K562 (cell line): ENCODE results near the gene TSC1. TPM values are rescaled to one million over a fixed set of nuclear protein-coding genes. Genes with fewer than 3 reads are reported as not detected.

Experiments used
- ATAC-seq: fragments of 200-7000 bp; cut with Tn5 transposase; 3 replicates; pipeline ENCODE4 v1.9.1; 2020; ENCODE audit warnings: moderate library complexity
- BruUV-seq: library from RNA; stranded (reverse); fragments of 400-500 nt; replicated peaks from 2 replicates; lab custom pipeline; 2021; lab: Mats Ljungman, UMichigan
- CTCF ChIA-PET: fragments of 300-600 bp; formaldehyde crosslinking; extraction: SDS; loops from one replicate; lab custom pipeline; 2021; ENCODE audit warnings: low intra/inter-chr PET ratio; lab: Yijun Ruan, JAX
- POLR2A ChIA-PET: fragments of 300-600, 350-650 bp; sonication (Branson Sonifier 250); formaldehyde crosslinking; extraction: SDS; loops from one replicate; lab custom pipeline; 2021; ENCODE audit warnings: antibody characterized with exemption, inconsistent platforms; lab: Yijun Ruan, JAX
- DNase-seq, 4 experiments: peaks; one replicate each; pipeline versions ENCODE4 v3.0.0 to v3.0.0-alpha.2; 2011 to 2018; ENCODE audit warnings: low spot score in 3 of 4, mixed read lengths in 3 of 4; ENCODE audit errors: extremely low read depth in 1 of 4
- FAIRE-seq: peaks from 2 replicates; lab custom pipeline; 2011; peaks lifted over from hg19 to GRCh38; lab: Jason Lieb, UNC
- H2AFZ ChIP-seq: 2 replicates; pipeline ENCODE4 v1.6.0; 2011; ENCODE audit warnings: low read depth, low read length, control low read depth, inconsistent platforms
- H3K27ac ChIP-seq: fragments of 200-600 bp; 3 replicates; pipeline ENCODE4 v1.8.0; 2011; ENCODE audit warnings: low read depth, mild to moderate bottlenecking, control low read depth, inconsistent platforms, low read length, moderate library complexity, mixed read lengths; ENCODE audit errors: extremely low read depth
- H3K27me3 ChIP-seq, 2 experiments: fragments of 300-600 bp in 1 of 2; 2 replicates in 1 of 2; 3 replicates in 1 of 2; pipeline versions ENCODE4 v1.6.0 to v1.8.0; 2011; ENCODE audit warnings: inconsistent platforms in 2 of 2, low read length in 2 of 2, mild to moderate bottlenecking in 1 of 2, mixed read lengths in 1 of 2, moderate library complexity in 1 of 2; ENCODE audit not compliant: control insufficient read depth in 2 of 2, insufficient read depth in 2 of 2
- H3K36me3 ChIP-seq: fragments of 300-600 bp; 3 replicates; pipeline ENCODE4 v1.8.0; 2011; ENCODE audit warnings: mild to moderate bottlenecking, low read length, inconsistent platforms; ENCODE audit not compliant: control insufficient read depth, insufficient read depth
- H3K4me1 ChIP-seq, 2 experiments: fragments of 200-600 bp in 1 of 2; replicated peaks in 1 of 2; 2 replicates in 1 of 2; 3 replicates in 1 of 2; pipeline versions ENCODE4 v1.5.1 to v1.8.0; 2011; ENCODE audit warnings: inconsistent platforms in 2 of 2, low read length in 2 of 2, mild to moderate bottlenecking in 1 of 2, mixed read lengths in 1 of 2, moderate library complexity in 1 of 2; ENCODE audit not compliant: control insufficient read depth in 2 of 2, insufficient read depth in 2 of 2
- H3K4me2 ChIP-seq: 2 replicates; pipeline ENCODE4 v1.6.1; 2011; ENCODE audit warnings: low read length, control low read depth, inconsistent platforms, mixed read lengths; ENCODE audit not compliant: insufficient read depth
- H3K4me3 ChIP-seq: fragments of 200-600 bp; sonication (generic), shearing (Covaris generic); 2 replicates; pipeline ENCODE4 v1.5.1; 2016; ENCODE audit warnings: control low read depth, inconsistent platforms
- H3K79me2 ChIP-seq: fragments of 200-600 bp; 3 replicates; pipeline ENCODE4 v1.8.0; 2011; ENCODE audit warnings: low read length, inconsistent platforms; ENCODE audit not compliant: control insufficient read depth, insufficient read depth
- H3K9ac ChIP-seq, 2 experiments: 2 replicates each; pipeline versions ENCODE4 v1.6.0 to v1.6.1; 2011; ENCODE audit warnings: low read depth in 2 of 2, low read length in 2 of 2, control low read depth in 1 of 2, inconsistent platforms in 1 of 2, mild to moderate bottlenecking in 1 of 2, mixed read lengths in 1 of 2; ENCODE audit not compliant: insufficient read depth in 1 of 2
- H3K9me1 ChIP-seq: one replicate; pipeline ENCODE4 v1.6.0; 2011; ENCODE audit warnings: inconsistent platforms, mild to moderate bottlenecking, low read length, moderate library complexity; ENCODE audit not compliant: control insufficient read depth, insufficient read depth
- H3K9me3 ChIP-seq: replicated peaks from 2 replicates; pipeline ENCODE4 v1.5.1; 2011; ENCODE audit warnings: low read depth, low read length, inconsistent platforms; ENCODE audit not compliant: control insufficient read depth, insufficient read depth
- H4K20me1 ChIP-seq: replicated peaks from 2 replicates; pipeline ENCODE4 v1.6.1; 2011; ENCODE audit warnings: low read length, inconsistent platforms, mixed read lengths; ENCODE audit not compliant: control insufficient read depth, insufficient read depth
- CBFA2T3 ChIP-seq: fragments of 450-650 bp; IDR thresholded peaks from 2 replicates; pipeline ENCODE4 v1.6.1; 2017
- CHD2 ChIP-seq: IDR thresholded peaks from 2 replicates; pipeline ENCODE4 v1.6.1; 2011; ENCODE audit warnings: low read depth, low read length
- HEY1 ChIP-seq: fragments of 250-450 bp; sonication (Bioruptor Pico); IDR thresholded peaks from 2 replicates; pipeline ENCODE4 v1.5.0; 2020; ENCODE audit warnings: mild to moderate bottlenecking, moderate library complexity, borderline replicate concordance
- KLF6 ChIP-seq: fragments of 250-450 bp; sonication (Bioruptor Pico); IDR thresholded peaks from 2 replicates; pipeline ENCODE4 v1.4.0; 2020; ENCODE audit warnings: mild to moderate bottlenecking, moderate library complexity, borderline replicate concordance
- LCOR ChIP-seq: sonication (generic); formaldehyde crosslinking; IDR thresholded peaks from 2 replicates; pipeline ENCODE4 v1.8.0; 2022; ENCODE audit warnings: mild to moderate bottlenecking, missing genetic modification reagents
- NCOA1 ChIP-seq: fragments of 450-650 bp; IDR thresholded peaks from 2 replicates; pipeline ENCODE4 v1.6.1; 2016; ENCODE audit warnings: low read depth
- NFYB ChIP-seq: IDR thresholded peaks from 2 replicates; pipeline ENCODE4 v1.6.1; 2011; ENCODE audit warnings: mild to moderate bottlenecking, moderate library complexity; ENCODE audit not compliant: insufficient read length; ENCODE audit errors: extremely low read depth
- PHB ChIP-seq: fragments of 250-450 bp; sonication (Bioruptor Pico); IDR thresholded peaks from 2 replicates; pipeline ENCODE4 v1.5.0; 2021
- POLR2G ChIP-seq: fragments of 200-400 bp; formaldehyde crosslinking; IDR thresholded peaks from 2 replicates; pipeline ENCODE4 v1.6.1; 2017; ENCODE audit warnings: low read depth, mild to moderate bottlenecking, antibody characterized with exemption, low read length, moderate library complexity
- RBFOX2 ChIP-seq: fragments of 200-400 bp; formaldehyde crosslinking; IDR thresholded peaks from 2 replicates; pipeline ENCODE4 v1.6.1; 2017; ENCODE audit warnings: low read depth, mild to moderate bottlenecking, low read length, moderate library complexity
- RBM17 ChIP-seq: fragments of 200-400 bp; formaldehyde crosslinking; IDR thresholded peaks from 2 replicates; pipeline ENCODE4 v1.6.1; 2017; ENCODE audit warnings: low read depth, mild to moderate bottlenecking, low read length, borderline replicate concordance
- SMAD1 ChIP-seq: fragments of 150-350 bp; IDR thresholded peaks from 2 replicates; pipeline ENCODE4 v1.6.1; 2014; ENCODE audit warnings: low read length, low read depth; ENCODE audit not compliant: partially characterized antibody
- SMARCA4 ChIP-seq: fragments of 450-650 bp; IDR thresholded peaks from 2 replicates; pipeline ENCODE4 v1.6.1; 2016
- STAT5B ChIP-seq: fragments of 250-450 bp; sonication (Bioruptor Pico); IDR thresholded peaks from 2 replicates; pipeline ENCODE4 v1.8.0; 2021; ENCODE audit warnings: mild to moderate bottlenecking, inconsistent platforms
- YY1 ChIP-seq, 3 experiments: IDR thresholded peaks; 2 replicates each; pipeline ENCODE4 v1.6.1; 2011; ENCODE audit warnings: low read length in 2 of 3, mild to moderate bottlenecking in 2 of 3, moderate library complexity in 2 of 3, borderline replicate concordance in 1 of 3, control low read depth in 1 of 3, low read depth in 1 of 3; ENCODE audit not compliant: insufficient read depth in 3 of 3, insufficient replicate concordance in 2 of 3, control insufficient read depth in 1 of 3, insufficient read length in 1 of 3; ENCODE audit errors: extremely low read depth in 1 of 3
- WGBS: fragments of 100-300 bp; shearing (Covaris generic); methylation state at CpG from one replicate; pipeline ENCODE4 v1.1.6; 2016; ENCODE audit warnings: low coverage, mixed read lengths; ENCODE audit not compliant: insufficient coverage; ENCODE audit errors: missing lambda C conversion rate; 5-methylcytosine and 5-hydroxymethylcytosine counted together
- in situ Hi-C: fragments of 300-500 bp; cut with MboI; formaldehyde crosslinking; loops from 4 replicates; pipeline ENCODE4 v1.15.0; 2018; ENCODE audit warnings: inconsistent platforms, mixed read lengths
- intact Hi-C: fragments of 100-400 bp; cut with micrococcal nuclease; formaldehyde crosslinking; loops from 2 replicates; pipeline ENCODE4 v1.14.2; 2022
- polyA plus RNA-seq, 8 experiments: library from polyadenylated mRNA; depleted of rRNA in 4 of 8; stranded (reverse) in 5 of 8; unstranded in 3 of 8; fragments of >200 nt; fragmentation: Nextera tagmentation in 2 of 8; fragmentation: Illumina TruSeq in 1 of 8; extraction: Ambion mirVana in 2 of 8; extraction: Trizol in 1 of 8; gene quantifications; 2 replicates each; pipeline versions ENCODE4 v1.2.1 to v1.2.3, GENCODE V29; 2011 to 2014; ENCODE audit warnings: inconsistent platforms in 1 of 8, missing spikeins in 1 of 8
- total RNA-seq, 7 experiments: library from RNA; depleted of rRNA in 6 of 7; stranded (reverse); fragments of >200 nt in 6 of 7; fragmentation: Illumina TruSeq in 2 of 7; extraction: Trizol in 2 of 7; gene quantifications; 2 replicates each; pipeline versions ENCODE4 v1.2.1 to v1.2.3, GENCODE V29; 2011 to 2021; ENCODE audit warnings: low replicate concordance in 1 of 7
- TF ChIP-seq, protein P1 (sequence below): fragments of 250-450 bp; sonication (Bioruptor Pico); IDR thresholded peaks from 2 replicates; pipeline ENCODE4 v1.9.0; 2021; ENCODE audit warnings: mild to moderate bottlenecking

The TSC1 gene
- total and polyA plus RNA-seq, 9 of the 15 experiments (the other 6 are each of a cell fraction or from before 2014, with no cell fraction given): 6.9 to 37.6 (median 18.6) TPM

DNA sequence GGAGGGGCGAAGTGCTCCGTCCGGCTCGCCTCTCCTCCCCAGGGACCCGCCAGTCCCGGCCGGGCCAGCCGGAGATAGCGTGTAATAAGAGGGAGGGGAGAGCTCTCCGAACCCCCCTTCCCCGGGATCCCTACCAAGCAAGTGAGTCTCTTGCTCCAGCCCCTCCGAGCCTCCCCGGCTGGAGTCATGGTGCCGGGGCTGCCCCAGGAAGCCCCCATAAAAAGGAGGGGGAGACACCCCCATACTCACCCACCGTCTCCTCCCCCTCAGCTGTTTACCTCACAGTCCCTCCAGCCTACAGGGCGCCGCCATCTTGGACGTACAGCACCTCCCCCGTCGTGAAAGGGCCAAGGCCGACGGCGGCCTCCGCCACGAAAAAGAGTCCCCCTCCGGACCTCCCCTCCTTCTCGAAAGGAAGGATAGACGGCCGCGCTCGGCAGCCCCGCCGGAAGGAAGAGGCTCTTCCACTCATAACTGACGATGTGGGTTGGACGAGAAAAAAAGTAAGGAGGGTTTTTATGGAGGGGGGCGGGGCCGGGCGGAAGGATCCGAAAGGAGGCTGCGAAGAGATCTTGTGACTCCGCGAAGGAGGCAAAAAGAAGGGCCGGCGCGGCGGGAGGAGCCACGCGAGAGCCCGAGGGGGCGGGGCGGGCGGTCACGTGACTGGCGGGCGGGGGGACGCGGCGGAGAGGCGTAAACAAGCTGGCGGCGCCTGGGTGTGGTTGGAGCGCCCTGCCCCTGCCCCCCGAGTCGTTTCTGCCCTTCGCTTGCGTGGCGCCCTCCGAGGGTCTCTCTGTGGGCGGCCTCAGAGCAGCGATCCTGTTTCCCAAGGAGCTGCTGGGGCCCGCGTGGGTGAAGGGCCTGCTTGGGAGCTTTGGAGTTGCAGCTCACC is at the start of gene TSC1 (continued):
- TF ChIP-seq NCOA1 (peak; percentile 73; the same call in 1 of the 2 replicates), SMARCA4 (peak; percentile 15; the same call in 1 of the 2 replicates), RBM17 (no peak), CHD2 (peak; percentile 95), STAT5B (CRISPR knock-in tag) (no peak), HEY1 (CRISPR knock-in tag) (no peak; the same call in 1 of the 2 replicates), CBFA2T3 (0 out of 2 replicates have a peak, but pooled peaks have one; percentile 31)
- TF ChIP-seq, protein P1, sequence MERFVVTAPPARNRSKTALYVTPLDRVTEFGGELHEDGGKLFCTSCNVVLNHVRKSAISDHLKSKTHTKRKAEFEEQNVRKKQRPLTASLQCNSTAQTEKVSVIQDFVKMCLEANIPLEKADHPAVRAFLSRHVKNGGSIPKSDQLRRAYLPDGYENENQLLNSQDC (CRISPR knock-in tag): 0 out of 2 replicates have a peak, but pooled peaks have one; percentile 73

DNA sequence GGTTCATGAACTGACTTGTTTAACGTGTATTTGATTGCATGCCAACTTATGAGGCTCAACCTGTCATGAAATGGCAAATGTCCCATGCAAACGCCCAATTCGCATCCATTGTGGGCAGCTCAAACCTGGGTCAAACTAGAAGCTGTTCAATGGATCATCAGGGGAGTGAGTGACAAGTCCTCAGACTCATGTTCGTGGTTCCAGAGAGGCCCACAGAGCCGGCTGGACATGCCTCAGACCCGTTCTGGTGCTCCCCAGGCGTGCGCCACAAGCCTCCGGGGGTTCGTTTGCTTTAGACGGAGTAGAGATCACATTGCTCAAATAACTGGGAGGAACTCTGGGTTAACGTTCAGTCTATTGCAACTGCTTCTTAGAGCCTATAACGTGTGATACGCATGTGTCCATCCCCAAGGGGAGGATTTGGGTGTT is 49.1 kb upstream of the TSC1 start:
- Histone ChIP-seq H3K9me1 (peaks cover 4% of the 10 kb centered on the region), H3K36me3 (peaks cover 60% of the 10 kb centered on the region), H3K27me3 (no peaks in the 10 kb centered on the region), H3K4me2 (0 out of 2 replicates have a peak overlapping the region, but pooled peaks have one; percentile 5), H3K4me3 (no peak overlapping the region), H3K27ac (no peak overlapping the region), H3K9ac (0 out of 4 replicates have a peak overlapping the region, but pooled peaks of 1 of the 2 experiments have one; percentile 32), H3K79me2 (peaks cover 3% of the 10 kb centered on the region; the same call in 1 of the 3 replicates), H2AFZ (no peak overlapping the region), H3K4me1 (peaks cover 44 to 66% of the 10 kb centered on the region in 2 experiments), H3K9me3 (no peaks in the 10 kb centered on the region), H4K20me1 (no peaks in the 10 kb centered on the region)
- no TSS peak for BruUV-seq
- DNase-seq: no peak
- ATAC-seq: no peak
- TF ChIP-seq YY1 (IDR thresholded peaks at IDR 0.05; ENCODE audit: borderline replicate concordance in 1 of 3, control insufficient read depth in 1 of 3, extremely low read depth in 1 of 3, insufficient read depth in 3 of 3, insufficient read length in 1 of 3, insufficient replicate concordance in 2 of 3, low read depth in 1 of 3, low read length in 2 of 3) (no peak), RBFOX2 (0 out of 2 replicates have a peak, but pooled peaks have one; percentile 20), PHB (no peak), KLF6 (CRISPR knock-in tag) (no peak), NFYB (no peak), POLR2G (peak; percentile 41; the same call in 1 of the 2 replicates), SMAD1 (no peak), LCOR (CRISPR knock-in tag) (0 out of 2 replicates have a peak, but pooled peaks have one; percentile 11)
- CTCF ChIA-PET: no interaction called here
- WGBS: 56% methylated on average over 13 of the region's 14 CpGs
- in situ Hi-C loops (no loop called here), intact Hi-C loops (no loop called here)
- POLR2A ChIA-PET: interaction anchor here (0.6 to 2.4 kb wide), 7 partner anchors 9 to 193 kb away, joined by 3 to 12 read pairs (median 5); partner anchors contain the start of genes GFI1B and GTF3C5
- peak; percentile 6 for FAIRE-seq
